Stimulated activated CD4-positive, alpha-beta T cell treated with anti-CD3 and anti-CD28 coated beads, Interleukin-1b, Interleukin-23, amount 100 ng/mL, for 1 hour (primary cell): ENCODE measurements around the gene UBALD1.

ENCODE experiments used
- DNase-seq, 2 donors: peaks; one replicate each; pipeline ENCODE4 v3.0.0-alpha.2; 2020; ENCODE audit warnings: low read depth in 2 of 2

Gene UBALD1

DNA sequence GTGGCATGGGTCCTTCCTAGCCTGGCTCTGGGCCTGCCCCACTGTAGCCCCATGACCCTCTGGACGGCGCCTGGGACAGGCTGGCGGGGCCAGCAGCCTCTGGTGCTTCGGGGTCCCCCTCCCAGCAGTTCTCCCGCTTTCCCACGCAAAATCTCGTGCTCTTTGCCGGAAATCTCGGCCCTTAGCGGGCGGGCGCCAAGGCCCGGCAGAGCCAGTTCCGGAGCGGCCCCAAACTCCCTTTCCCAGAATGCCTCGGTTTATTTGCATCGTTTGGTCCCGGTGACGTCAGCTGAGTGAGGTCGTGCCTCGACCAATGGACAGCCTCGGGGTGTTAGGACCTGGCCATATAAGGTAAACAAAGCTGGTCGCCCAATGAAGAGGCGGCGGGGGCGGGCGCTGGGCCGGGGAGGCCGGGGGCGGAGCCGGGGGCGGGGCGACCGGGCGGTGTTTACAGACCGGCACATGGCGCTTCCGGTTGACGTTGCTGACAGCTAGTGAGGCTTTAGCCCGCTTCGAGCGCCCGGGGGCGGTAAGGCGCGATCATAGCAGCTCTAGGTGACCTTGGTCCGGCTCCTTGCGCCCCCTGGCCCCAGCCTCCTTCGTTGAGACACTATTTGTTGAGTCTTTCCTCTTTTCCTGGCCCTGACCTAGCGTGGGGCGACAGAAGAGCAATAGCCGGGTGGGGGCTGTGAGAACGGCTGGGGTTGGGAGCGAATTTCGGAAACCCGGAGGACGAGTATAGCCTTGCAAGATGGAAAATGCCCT is 1.5 kb upstream of the UBALD1 start:
- DNase-seq = peak; percentile 97

DNA sequence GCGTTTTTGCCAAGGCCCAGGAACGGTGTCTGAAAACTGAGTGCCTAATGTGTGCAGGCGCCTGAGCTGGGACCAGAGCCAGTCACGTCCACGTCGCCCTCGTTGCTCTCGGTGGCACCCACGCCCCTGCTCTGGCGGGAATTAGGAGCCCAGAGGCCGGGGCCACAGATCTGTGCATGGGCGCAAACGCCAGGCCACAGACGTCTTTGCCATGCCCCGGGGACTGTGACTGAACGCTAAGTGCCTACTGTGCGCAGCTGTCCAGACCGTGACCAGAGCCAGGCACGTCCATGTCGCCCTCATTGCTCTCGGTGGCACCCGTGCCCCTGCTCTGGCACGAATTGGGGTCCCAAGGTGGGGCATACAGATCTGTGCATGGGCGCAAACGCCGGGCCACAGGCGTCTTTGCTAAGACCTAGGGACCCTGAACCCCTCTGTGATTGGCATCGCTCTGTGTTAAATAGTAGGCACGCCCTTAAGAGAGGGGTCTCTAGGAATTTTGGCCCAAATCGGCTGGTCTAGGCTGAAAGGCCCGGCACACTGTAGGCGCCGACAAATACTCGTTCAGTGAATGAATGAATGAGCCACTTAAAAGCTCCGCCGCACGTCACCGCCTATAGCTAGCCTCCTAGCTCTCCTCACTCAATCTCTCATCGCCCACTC is 827 bp upstream of the UBALD1 start:
- DNase-seq = no peak

DNA sequence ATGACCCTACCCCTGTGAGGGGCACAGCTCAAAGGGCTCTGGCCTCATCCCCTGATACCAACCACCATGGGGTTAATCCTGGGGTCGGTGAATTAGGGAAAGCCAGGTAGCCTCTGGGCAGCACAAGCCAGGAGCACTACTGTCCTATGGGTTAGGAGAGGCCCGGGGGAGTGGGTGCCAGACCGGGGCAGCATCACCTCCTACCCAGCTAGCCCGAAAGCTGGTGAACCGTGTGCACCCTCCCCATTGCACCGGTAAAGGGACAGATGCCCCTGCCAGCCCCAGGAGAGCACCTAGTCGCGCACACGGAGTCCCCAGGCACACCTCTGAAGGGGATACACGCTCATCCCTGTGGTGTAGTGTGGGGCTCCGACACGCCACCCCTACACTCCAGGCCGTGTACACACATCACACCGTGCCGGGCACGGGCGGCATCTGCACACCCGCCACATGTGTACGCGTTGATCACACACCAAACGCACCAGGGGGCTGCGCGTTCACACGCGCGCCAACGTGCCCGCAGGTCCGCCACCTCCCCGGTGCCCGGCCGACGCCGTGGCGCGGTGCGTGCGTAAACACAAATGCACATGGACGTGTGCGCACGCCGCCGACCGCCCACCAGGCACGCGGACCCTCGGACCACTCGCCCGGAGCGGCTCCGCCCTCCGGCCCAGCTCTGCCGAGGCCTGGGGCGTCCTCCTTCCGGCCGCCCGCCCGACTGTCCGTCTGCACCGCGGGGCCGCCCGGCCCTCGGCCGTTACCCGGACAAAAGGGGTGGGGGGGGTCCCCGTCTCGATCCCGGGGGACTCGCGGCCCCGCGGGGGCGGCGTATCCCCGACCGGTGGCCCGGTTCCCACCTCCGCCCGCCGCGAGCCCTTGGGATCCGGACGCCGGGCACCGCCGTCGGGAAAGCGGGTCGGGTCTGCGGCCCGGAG is 785 bp downstream of the UBALD1 start:
- DNase-seq = peak in 1 of 2 donors; percentile 12

DNA sequence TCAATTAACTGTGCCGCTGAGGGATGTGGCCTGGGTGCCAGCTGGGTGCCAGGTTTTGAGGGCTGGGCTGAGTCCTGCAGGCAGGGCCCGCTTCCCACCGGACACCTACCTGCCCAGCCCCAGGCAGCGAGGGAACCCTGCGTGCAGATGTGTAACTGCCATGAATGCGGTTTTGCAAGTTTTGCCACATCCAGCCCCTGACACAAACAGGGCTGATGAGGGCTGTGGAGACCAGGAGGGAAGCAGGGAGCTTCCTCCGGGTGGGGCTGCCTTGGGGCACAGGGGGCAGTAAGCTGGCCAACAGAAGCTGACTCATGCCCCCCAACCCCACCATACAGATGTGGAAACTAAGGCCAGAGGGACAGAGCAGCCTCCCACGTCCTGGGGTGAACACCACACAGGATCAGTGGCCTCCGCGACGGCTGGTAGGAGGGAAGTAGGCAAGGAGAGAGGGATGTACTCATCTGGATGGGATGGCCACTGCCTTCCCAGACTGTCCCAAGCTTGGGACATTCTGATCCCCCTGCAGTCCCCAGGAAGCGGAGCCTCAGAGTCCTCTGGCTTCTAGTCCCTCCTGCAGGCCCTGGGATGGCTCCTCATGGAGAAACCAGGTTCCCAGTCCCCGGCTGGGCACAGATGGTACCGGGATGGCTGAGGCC is 1.6 kb downstream of the UBALD1 start:
- no peak for DNase-seq

DNA sequence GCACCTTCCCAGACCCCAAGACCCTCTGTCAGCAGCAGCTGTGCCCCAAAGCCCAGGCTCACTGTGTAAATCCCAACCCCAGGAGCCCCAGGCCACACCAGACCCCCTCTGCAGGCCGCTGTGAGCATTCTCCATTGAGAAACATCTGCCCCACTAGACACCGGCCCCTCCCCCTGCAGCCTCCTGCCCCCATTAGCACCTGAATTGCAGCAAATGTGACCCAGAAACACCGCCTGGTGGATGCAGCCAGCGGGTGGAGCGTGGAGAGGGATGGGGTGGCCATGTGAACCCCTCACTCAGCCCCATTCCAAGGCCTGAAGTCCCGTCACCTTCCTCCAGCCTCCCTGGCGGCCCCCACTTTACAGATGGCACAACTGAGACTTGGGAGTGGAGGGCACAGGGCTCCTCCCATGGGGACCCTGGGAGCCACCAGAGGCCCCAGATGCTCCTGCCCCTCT is 2.2 kb downstream of the UBALD1 start:
- DNase-seq = no peak

DNA sequence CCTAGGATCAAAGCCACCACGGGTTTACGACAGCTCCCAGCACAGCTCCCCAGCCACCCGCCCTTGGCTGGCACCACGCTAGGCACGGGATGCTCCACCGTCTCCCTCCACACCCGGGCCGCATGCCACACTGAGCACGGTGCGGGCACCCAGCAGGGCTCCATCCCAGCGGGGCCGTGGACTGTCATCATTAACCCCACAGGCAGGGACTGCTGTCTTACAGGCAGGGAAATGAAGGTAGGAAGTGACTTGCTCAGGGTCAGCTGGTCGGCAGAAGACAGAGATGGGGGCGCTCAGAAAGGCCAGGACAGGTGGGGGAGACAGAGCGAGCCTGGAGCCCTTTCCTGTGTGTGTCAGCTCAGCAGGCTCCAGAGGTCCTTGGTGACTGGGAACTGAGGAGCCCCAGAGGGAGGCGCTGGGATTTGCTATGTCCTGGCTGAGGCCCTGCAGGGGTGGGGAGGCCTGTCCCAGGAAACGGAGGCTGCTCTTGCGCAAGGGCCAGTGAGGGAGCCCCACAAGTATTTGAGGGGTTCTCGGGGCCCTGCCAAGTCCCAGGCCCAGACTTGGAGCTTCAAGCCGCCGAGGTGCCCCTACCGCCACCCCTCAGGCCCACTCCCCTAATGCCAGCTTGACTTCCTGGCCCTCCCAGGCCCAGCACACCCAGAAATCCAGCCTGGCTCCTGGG is 3.2 kb downstream of the UBALD1 start:
- DNase-seq = no peak

DNA sequence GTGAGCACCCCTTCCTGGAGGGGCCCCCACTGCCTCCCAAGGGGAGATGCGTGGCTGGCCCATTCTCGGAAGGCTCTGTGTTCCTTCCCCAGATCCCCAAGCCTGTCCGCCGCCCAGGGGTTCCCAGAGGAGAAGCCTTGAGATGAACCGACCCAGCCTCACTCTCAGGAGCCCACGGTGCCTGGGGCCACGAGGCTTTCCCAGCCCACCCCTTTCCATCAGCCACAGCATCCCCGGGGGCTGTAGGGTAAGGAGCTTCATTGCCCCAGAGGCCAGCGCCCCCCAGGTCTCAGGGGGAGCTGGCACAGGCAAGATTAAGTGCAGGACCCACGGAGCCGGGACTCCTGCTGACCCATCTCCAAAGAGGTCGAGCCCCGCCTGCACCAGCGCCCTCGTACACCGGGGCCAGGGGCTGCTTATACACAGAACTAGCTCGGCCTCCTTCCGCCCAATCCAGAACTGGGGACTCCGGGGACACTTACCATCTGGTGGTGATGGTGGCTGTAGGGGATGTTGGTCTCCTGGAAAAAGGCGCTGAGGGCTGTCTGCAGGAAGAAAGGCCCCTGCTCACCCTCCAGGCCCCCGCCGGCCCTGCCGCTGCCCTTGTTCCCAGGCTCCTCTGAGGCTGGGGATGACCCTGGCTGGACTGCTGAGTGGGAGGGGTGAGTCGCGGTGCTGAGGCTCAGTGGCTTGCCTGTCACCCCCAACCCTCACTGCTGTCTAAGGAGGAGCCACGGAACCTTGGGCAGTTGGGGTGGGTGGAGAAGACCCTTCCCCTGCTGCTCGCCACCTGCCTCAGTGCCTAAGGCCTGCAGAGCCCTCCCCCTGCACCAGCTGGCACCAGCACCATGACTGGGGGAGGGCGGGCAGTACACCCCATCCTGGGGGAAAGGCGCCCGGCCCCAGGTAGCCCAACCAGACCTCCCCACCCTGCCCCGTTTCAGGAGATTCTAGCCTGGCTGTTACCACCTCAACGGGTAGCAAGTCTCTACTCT is 4.4 kb downstream of the UBALD1 start:
- no peak for DNase-seq

DNA sequence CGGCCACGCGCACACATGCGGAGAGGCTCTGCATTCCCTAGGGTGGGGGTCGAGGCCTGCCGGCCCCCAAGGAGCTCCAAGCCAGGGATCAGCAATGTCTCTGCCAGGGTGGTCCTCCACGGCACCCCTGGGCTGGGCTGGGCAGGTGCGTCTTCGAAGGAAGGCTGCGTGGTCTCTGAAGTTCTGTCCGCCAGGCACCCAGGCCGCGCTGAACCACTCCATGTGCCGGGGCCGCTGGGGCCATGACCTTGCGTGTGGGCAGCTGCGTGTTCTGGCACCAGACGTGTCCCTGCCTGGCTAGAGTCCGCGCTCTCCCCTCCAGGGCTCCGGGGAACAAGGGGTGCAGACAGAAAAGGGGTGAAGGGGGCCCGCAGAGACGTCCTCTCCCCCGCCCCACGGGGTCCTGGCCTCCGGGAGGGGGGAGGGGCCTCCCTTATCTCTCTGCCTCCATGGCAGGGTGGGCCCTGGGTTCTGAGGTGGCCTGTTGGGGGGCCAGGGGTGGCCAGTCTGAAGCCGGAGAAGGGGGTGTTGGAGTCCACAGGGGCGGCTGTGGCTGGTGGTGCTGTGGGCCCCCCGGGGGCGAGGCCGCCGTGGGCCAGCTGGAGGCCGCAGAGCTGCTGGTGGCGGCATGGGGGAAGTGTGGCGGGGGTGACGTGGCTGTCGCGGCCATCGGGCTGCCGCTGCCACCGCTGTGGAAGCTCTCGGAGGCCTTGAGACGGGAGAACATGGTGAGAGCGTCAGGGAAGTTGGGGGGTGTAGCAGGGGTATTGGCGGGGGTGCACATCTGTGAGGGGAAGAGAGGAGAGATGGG is 5.3 kb downstream of the UBALD1 start:
- no peak for DNase-seq

DNA sequence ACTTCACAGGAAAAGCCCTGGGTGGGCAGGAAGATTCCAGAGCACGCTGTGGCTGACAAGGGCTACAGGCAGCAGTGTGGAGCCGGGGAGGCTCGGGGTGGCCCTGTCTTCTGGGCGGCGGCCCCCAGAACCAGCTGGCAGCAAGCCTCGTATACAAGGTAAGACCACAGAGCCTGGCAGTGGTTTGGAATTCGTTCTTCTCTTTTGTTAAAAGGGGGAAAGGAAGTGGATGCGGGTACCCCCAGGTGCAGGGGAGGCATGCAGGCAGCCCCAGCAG is 6.0 kb downstream of the UBALD1 start:
- no peak for DNase-seq

DNA sequence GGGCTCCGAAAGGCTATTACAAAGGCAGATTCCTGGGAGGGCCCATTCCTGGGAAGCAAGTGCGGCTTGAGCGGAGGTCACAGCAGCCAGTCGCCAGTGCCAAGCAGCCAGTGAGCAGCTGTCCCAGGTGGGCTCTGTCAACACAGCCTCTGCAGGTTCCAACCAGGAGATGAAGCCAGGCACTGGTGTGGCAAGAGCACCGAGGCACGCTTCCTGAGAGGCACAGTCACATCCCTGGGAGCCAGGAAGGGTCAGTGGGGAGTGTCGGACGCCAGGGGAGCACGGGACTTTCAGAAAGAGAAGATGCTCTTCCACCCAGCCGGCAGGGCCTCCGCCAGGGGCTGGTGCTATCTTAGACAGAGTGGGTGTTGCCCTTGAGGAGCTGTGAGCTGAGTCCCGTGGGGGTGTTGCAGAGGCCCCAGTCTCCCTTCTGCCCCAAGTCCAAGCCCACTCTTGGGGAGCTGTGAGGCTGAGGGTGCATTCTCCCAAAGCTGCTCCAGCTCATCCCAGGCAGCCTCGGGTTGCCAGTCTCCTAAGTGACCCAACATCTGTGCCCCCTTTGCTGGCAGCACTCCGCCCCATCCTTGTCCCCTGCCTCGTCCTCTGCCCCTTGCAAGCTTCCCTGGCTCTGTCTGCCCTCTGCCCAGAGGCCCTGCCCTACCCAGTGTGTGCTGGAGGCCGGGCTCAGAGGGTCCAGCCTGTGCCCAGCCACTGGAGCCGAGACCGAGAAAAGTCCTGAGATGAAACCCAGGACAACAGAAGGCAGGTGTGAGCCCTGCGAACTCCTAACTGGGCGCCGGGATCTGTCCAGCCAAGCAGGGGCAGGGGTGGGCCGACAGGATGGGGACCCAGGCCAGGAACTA is 6.6 kb downstream of the UBALD1 start:
- no peak for DNase-seq

DNA sequence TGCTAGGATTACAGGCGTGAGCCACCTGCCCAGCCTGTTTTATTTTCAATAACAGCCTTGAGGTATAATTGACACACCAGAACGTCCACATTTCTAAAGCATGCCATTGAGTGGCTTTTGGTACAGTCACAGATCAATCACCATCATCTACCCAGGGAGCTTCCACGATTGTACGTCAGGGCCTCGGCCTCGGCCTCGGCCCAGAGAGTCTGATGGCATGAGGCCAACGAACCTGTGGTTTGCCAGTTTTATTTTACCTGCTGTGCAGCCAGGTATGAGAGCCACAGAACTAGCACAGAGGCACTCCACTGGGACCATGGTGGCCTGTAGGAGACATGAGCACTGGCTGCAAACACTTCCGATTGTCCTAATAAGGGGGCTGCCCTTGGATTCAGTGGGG is 8.3 kb downstream of the UBALD1 start:
- no peak for DNase-seq

DNA sequence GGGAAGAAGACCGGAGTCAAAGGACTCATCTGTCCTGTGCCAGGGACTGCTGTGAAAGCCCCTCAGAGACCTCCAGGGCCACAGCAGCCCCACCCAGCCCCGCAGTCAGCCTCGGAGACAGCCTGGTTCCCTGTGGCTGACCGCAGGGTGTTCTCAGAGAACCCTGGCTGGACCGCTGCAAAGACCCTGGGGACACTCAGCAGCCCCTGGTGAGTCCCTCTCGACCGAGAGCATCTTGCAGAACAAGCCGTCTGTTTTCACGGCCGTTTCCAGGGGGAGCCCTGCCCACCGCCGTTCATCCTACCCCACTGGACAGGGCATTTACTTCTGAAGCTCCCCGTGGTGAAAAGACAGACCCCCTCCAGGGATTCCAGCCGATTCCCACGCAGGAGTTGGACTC is 10.3 kb downstream of the UBALD1 start:
- no peak for DNase-seq

DNA sequence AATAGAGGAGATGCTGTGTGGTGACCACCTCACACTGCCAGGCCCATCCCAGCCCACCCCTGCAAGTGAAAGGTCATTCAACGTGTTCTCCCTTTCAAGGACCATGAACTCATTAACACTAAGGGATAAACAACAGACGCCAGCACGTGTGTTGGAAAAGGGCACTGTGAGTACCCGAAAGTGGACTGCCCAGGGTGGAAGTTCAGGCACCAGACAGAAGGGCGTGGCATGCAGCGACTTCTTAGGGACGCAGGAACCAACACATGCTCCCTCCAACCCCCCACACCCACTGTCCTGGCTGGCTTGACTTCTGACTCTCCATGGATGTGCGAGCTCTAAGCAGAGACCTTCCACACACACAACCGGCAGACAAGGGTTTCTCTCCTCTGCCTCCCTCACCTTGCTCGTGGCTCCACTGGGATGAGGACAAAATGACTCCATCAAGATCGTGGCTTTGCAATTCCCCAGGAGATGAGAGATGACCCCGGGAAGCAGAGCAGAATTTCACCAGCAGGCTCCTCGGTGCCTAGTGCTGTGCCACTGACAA is 11.0 kb downstream of the UBALD1 start:
- DNase-seq = no peak

DNA sequence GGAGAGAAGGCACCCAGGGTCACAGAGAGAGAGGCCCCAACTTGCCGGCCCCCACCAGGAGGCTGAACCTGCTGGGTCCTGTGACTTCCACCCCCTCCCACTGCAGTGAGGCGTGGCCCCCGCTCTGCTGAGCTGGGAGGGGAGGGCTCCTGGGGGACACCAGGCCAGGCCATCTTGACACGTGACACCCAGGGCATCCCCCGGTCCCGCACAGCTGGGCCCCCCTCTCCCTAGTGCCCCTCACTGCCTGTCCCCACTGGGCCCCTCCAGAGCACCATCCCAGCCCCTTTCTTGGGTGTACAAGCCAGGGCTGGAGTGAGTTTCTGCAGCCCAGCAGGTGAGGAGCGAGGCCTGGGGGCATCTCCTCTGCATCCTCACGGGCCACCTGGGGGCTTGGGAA is 12.4 kb downstream of the UBALD1 start:
- DNase-seq = no peak

DNA sequence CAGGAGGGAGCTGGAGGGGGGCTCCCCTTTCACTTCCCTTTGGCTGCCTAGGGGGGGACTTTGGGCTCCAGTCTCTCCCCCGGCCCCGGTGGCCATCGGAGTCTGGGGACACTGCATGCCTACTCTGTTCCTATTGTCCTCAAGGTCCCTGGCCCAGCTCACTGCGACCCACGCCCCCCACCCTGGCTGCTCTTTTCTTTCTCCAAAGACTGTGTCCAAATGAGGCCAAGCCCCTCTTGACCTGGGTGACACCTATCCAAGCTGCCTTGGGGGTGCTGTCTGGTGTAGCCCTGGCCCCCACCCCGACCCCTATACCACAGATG is 12.9 kb downstream of the UBALD1 start:
- DNase-seq = no peak

DNA sequence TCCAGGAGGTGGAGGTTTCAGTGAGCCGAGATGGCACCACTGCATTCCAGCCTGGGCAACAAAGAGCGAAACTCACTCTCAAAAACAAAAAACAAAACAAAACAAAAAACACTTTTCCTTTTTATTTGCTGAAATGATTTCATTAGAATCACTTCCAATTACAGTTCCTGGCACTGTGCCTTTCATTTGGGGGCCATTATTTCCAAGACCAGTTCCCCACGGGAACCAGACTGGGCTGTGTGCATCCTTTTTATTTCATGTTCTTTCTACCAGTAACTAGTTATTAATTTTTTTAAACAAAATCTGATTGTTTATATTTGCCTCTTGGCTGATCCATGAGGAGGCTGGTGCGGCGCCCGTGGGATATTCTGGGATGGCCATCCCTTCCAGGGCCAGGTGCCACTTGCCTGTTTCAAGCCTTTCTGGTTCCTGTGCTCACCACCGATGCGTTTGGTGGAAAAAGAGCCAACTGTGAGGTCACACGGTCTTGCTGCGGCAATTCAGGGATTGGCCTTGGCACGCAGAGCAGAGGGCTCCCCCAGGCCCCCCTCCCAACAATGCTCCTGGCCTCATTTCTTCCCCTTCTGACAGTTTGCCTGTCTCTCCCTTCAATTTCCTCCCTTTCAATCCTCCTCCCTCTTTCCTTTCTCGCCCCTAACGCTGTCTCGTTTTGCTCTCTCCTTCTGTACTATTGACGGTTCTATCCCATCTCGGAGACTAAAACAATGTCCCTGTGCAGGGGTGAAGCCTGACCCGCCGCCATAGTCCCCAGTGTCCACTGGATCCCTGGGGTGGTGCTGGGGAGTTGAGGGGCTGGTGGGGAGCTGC is 13.4 kb downstream of the UBALD1 start:
- no peak for DNase-seq

DNA sequence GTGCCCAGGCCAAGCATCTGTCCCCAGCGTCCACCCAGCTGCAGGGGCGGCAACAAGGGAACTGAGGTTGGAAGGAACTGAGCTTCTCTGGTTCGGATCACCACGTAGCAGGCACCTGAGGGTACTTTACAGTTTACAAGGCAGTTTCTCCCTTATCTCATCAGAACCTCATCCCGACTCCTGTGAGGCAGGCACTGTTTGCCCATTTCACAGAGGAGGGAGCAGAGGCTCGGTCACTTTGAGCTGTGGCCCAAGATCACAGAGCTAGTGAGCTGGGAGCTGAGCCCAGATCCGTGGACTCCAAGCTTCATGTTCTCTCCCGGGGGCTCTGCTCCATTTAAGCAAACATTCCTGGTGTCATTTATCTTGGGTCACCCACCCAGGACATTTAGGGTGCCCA is 15.1 kb downstream of the UBALD1 start:
- DNase-seq = no peak
